GM23338 (cell line): ENCODE measurements around the gene DYNLRB1. TPM values are rescaled to one million over a fixed set of nuclear protein-coding genes. Genes with fewer than 3 reads are reported as not detected.

Source experiments
- ATAC-seq: fragments of 200-7000 bp; cut with Tn5 transposase; 3 replicates; pipeline ENCODE4 v1.9.1; 2020
- DNase-seq: peaks from one replicate; pipeline ENCODE4 v3.0.0-alpha.2; 2015; ENCODE audit warnings: low spot score
- H2AFZ ChIP-seq: fragments of 200-600 bp; sonication (generic); 2 replicates; pipeline ENCODE4 v1.8.0; 2016; ENCODE audit warnings: antibody characterized with exemption, mild to moderate bottlenecking, moderate library complexity
- H3F3A ChIP-seq: fragments of 200-600 bp; sonication (generic); replicated peaks from 2 replicates; pipeline ENCODE4 v1.8.0; 2017; ENCODE audit warnings: antibody characterized with exemption, mixed run types, low read depth
- H3K27ac ChIP-seq: fragments of 200-600 bp; sonication (generic); 2 replicates; pipeline ENCODE4 v1.6.1; 2016; ENCODE audit warnings: low read depth
- H3K27me3 ChIP-seq: fragments of 200-600 bp; sonication (generic); 2 replicates; pipeline ENCODE4 v1.8.0; 2016; ENCODE audit warnings: mild to moderate bottlenecking, mixed run types, moderate library complexity; ENCODE audit not compliant: insufficient read depth
- H3K36me3 ChIP-seq: fragments of 200-600 bp; sonication (generic); 2 replicates; pipeline ENCODE4 v1.8.0; 2016; ENCODE audit warnings: mild to moderate bottlenecking; ENCODE audit not compliant: insufficient read depth
- H3K4me1 ChIP-seq: fragments of 200-600 bp; sonication (generic); 2 replicates; pipeline ENCODE4 v1.8.0; 2016; ENCODE audit warnings: mild to moderate bottlenecking, moderate library complexity; ENCODE audit not compliant: insufficient read depth
- H3K4me2 ChIP-seq: fragments of 200-600 bp; sonication (generic); 2 replicates; pipeline ENCODE4 v1.7.1; 2017; ENCODE audit warnings: mixed run types
- H3K4me3 ChIP-seq: fragments of 200-600 bp; sonication (generic); 2 replicates; pipeline ENCODE4 v1.6.1; 2016; ENCODE audit warnings: mixed run types
- H3K79me2 ChIP-seq: fragments of 200-600 bp; sonication (generic); replicated peaks from 2 replicates; pipeline ENCODE4 v1.8.0; 2017; ENCODE audit warnings: mild to moderate bottlenecking; ENCODE audit not compliant: insufficient read depth
- H3K9me2 ChIP-seq: fragments of 200-600 bp; sonication (generic); 2 replicates; pipeline ENCODE4 v1.8.0; 2017; ENCODE audit not compliant: insufficient read depth
- H4K20me1 ChIP-seq: fragments of 200-600 bp; sonication (generic); replicated peaks from 2 replicates; pipeline ENCODE4 v1.8.0; 2017; ENCODE audit warnings: mild to moderate bottlenecking; ENCODE audit not compliant: insufficient read depth
- H3K27ac Mint-ChIP-seq: 2 replicates; pipeline ENCODE4 v1.8.0; 2020; ENCODE audit warnings: inconsistent platforms, mild to moderate bottlenecking, moderate library complexity, mixed read lengths
- H3K27me3 Mint-ChIP-seq: 3 replicates; pipeline ENCODE4 v1.8.0; 2022; ENCODE audit warnings: low read depth, mild to moderate bottlenecking, moderate library complexity, mixed read lengths, inconsistent platforms; ENCODE audit not compliant: insufficient read depth, poor library complexity
- H3K36me3 Mint-ChIP-seq: 3 replicates; pipeline ENCODE4 v1.8.0; 2021; ENCODE audit warnings: low read depth, mild to moderate bottlenecking, inconsistent platforms, moderate library complexity, mixed read lengths
- H3K4me1 Mint-ChIP-seq: 3 replicates; pipeline ENCODE4 v1.8.0; 2020; ENCODE audit warnings: mild to moderate bottlenecking, inconsistent platforms, mixed read lengths
- H3K4me3 Mint-ChIP-seq: 3 replicates; pipeline ENCODE4 v1.8.0; 2021; ENCODE audit warnings: moderate library complexity, mild to moderate bottlenecking, inconsistent platforms, mixed read lengths
- H3K9me3 Mint-ChIP-seq: 3 replicates; pipeline ENCODE4 v1.8.0; 2020; ENCODE audit warnings: moderate library complexity, mild to moderate bottlenecking, inconsistent platforms, mixed read lengths
- CREB1 ChIP-seq: fragments of 250-450 bp; sonication (Bioruptor Pico); IDR thresholded peaks from 2 replicates; pipeline ENCODE4 v1.5.0; 2020; ENCODE audit warnings: low read depth, mild to moderate bottlenecking, moderate library complexity
- CTCF ChIP-seq, 2 experiments: fragments of 200-600 bp in 1 of 2; sonication (generic) in 1 of 2; conservative IDR thresholded peaks; 2 replicates each; pipeline versions ENCODE4 v1.5.1 to v1.6.1; 2016 to 2017; ENCODE audit warnings: antibody characterized with exemption in 2 of 2, low read depth in 2 of 2, mild to moderate bottlenecking in 2 of 2, moderate library complexity in 1 of 2
- ETS1 ChIP-seq: IDR thresholded peaks from 2 replicates; pipeline ENCODE4 v1.6.1; 2016; ENCODE audit warnings: antibody characterized with exemption
- EZH2 ChIP-seq: fragments of 200-600 bp; sonication (generic); IDR thresholded peaks from one replicate; pipeline ENCODE4 v1.8.0; 2017; ENCODE audit warnings: antibody characterized with exemption, mild to moderate bottlenecking, low read depth; ENCODE audit not compliant: unreplicated experiment
- EZH2phosphoT487 ChIP-seq: fragments of 200-600 bp; sonication (generic); IDR thresholded peaks from one replicate; pipeline ENCODE4 v1.8.1; 2018; ENCODE audit warnings: antibody characterized with exemption; ENCODE audit not compliant: unreplicated experiment
- JUNB ChIP-seq: IDR thresholded peaks from one replicate; pipeline ENCODE4 v1.6.1; 2016; ENCODE audit warnings: antibody characterized with exemption; ENCODE audit not compliant: unreplicated experiment
- NANOG ChIP-seq: IDR thresholded peaks from 2 replicates; pipeline ENCODE4 v1.6.1; 2016; ENCODE audit warnings: antibody characterized with exemption, borderline replicate concordance
- POLR2AphosphoS5 ChIP-seq: IDR thresholded peaks from 2 replicates; pipeline ENCODE4 v1.6.1; 2016; ENCODE audit warnings: antibody characterized with exemption, low read depth
- REST ChIP-seq: IDR thresholded peaks from one replicate; pipeline ENCODE4 v1.6.1; 2018; ENCODE audit warnings: antibody characterized with exemption; ENCODE audit not compliant: unreplicated experiment
- STAT1 ChIP-seq: IDR thresholded peaks from one replicate; pipeline ENCODE4 v1.6.1; 2016; ENCODE audit warnings: antibody characterized with exemption; ENCODE audit not compliant: unreplicated experiment
- ZNF114 ChIP-seq: fragments of 250-450 bp; sonication (Bioruptor Pico); IDR thresholded peaks from 2 replicates; pipeline ENCODE4 v1.5.0; 2020; ENCODE audit warnings: mild to moderate bottlenecking, moderate library complexity
- ZNF331 ChIP-seq: fragments of 250-450 bp; sonication (Bioruptor Pico); IDR thresholded peaks from 2 replicates; pipeline ENCODE4 v1.5.0; 2020; ENCODE audit warnings: low read depth, mild to moderate bottlenecking, moderate library complexity
- ZNF462 ChIP-seq: fragments of 250-450 bp; sonication (Bioruptor Pico); IDR thresholded peaks from 2 replicates; pipeline ENCODE4 v1.5.0; 2020; ENCODE audit warnings: mild to moderate bottlenecking, moderate library complexity
- polyA plus RNA-seq: library from polyadenylated mRNA; unstranded; fragments of >200 nt; fragmentation: Nextera tagmentation; extraction: Ambion mirVana; gene quantifications from 2 replicates; pipeline ENCODE4 v1.2.1, GENCODE V29; 2016
- total RNA-seq: library from RNA; depleted of rRNA; stranded (reverse); fragments of >200 nt; shearing (Covaris generic); gene quantifications from 2 replicates; pipeline ENCODE4 v1.2.3, GENCODE V29; 2014

DYNLRB1 gene
- total and polyA plus RNA-seq, 2 experiments from 2014 or later = 107 to 376 TPM

- DNase-seq = peak; percentile 96
- Histone ChIP-seq H3K4me2 (peak overlapping the region; percentile 87), H3K27me3 (no peaks in the 10 kb centered on the region), H3F3A (peaks cover 3% of the 10 kb centered on the region; the same call in 1 of the 2 replicates), H3K27ac (peak overlapping the region; percentile 88), H2AFZ (peak overlapping the region; percentile 50), H3K9me2 (no peaks in the 10 kb centered on the region), H3K36me3 (no peaks in the 10 kb centered on the region; the same call in 1 of the 2 replicates), H3K4me3 (peak overlapping the region; percentile 88), H3K79me2 (peaks cover 40% of the 10 kb centered on the region), H3K4me1 (peaks cover 8% of the 10 kb centered on the region), H4K20me1 (peaks cover 20% of the 10 kb centered on the region; the same call in 1 of the 2 replicates)
- peaks cover 11% of the 10 kb centered on the region for H3K27me3 Mint-ChIP-seq
- H3K4me3 Mint-ChIP-seq = peak overlapping the region; percentile 97
- no peaks in the 10 kb centered on the region for H3K9me3 Mint-ChIP-seq
- ATAC-seq = peak; percentile 84
- H3K36me3 Mint-ChIP-seq = peaks cover 4% of the 10 kb centered on the region; the same call in 1 of the 3 replicates
- no peak for TF ChIP-seq ZNF462 (CRISPR knock-in tag)
- TF ChIP-seq ZNF114 (CRISPR knock-in tag) = no peak
- TF ChIP-seq STAT1 = no peak
- TF ChIP-seq CREB1 (CRISPR knock-in tag) = no peak
- no peak for TF ChIP-seq NANOG
- TF ChIP-seq POLR2AphosphoS5 = no peak; the same call in 1 of the 2 replicates
- TF ChIP-seq JUNB = no peak
- TF ChIP-seq CTCF (conservative IDR thresholded peaks at IDR 0.05; ENCODE audit: low read depth in 2 of 2) = no peak
- no peak for TF ChIP-seq REST
- no peak for TF ChIP-seq ETS1
- no peak for TF ChIP-seq EZH2
- TF ChIP-seq ZNF331 (CRISPR knock-in tag) = no peak
- no peak for TF ChIP-seq EZH2phosphoT487
- peak overlapping the region; percentile 98 for H3K27ac Mint-ChIP-seq
- peaks cover 12% of the 10 kb centered on the region; the same call in 2 of the 3 replicates for H3K4me1 Mint-ChIP-seq
Measured at GRCh38 chr20:34515484-34516246, 557 bp upstream of the DYNLRB1 start.
